HS-27A (cell line): Measurements from ENCODE around the gene MYL5.
"Not testable (repeated sequence)": the region's sequence is repeated elsewhere in the genome, so short reads cannot be mapped to it uniquely, and the experiment has no call there.

ENCODE experiments used
- DNase-seq: peaks from one replicate; pipeline ENCODE4 v3.0.0-alpha.2; 2012; ENCODE audit warnings: low read depth, missing footprints

Gene MYL5

DNA sequence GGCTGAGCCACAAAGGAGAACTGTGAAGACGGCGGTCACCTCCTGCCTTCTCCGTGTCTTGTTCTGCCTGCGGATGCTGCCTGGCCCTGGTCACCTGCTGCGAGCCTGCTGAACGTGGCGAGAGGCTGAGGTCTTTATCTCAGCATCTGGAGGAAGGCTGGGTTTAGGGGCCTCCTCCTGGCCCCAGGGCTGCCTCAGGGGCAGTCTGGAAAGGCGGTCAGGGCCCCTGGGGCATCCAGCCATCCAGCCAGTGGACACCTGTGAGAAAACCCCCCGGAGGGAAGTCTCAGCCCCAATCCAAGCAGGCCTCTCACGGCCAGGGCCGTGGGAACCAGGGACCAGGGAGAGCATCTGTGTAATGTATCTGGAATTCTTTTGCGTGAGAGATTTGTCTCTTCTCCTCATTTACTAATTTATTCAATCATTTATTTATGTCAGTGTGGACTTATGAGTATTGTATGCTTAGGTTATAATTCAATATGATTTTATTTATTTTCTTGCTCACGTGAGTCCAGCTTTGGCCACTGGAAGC is 37.6 kb upstream of the MYL5 start:
- no peak for DNase-seq

GRCh38 chr4:637536-638280 is 36.6 kb upstream of the MYL5 start:
- no peak for DNase-seq

DNA sequence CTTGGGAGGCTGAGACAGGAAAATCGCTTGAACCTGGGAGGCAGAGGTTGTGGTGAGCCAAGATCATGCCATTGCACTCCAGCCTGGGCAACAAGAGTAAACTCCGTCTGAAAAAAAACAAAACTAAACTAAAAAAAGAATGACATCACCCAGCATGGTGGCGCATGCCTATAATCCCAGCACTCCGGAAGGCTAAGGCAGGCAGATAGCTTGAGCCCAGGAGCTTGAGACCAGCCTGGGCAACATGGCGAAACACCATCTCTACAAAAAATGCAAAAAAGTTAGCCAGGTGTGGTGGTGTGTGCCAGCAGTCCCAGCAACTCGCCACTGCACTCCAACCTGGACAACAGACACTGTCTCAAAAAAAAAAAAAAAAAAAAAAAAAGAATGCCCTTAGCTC is 32.0 kb upstream of the MYL5 start:
- not testable (repeated sequence) for DNase-seq

GRCh38 chr4:646460-646859 is 27.9 kb upstream of the MYL5 start:
- DNase-seq = no peak

DNA sequence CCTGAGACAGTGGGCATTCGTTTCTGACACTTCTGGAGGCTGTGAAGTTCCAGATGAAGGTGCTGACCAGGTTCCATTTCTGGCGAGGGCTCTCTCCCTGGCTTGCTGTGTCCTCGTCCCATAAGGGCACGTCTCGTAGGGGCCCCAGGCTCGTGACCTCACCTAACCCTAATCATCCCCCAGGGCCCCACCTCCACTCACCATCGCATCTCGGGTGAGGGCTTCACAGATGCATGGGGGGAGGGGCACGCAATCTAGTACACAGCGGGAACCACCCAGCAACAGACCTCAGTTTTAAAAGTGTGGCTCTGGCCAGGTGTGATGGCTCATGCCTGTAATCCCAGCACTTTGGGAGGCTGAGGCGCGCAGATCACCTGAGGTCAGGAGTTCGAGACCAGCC is 26.9 kb upstream of the MYL5 start:
- no peak for DNase-seq

DNA sequence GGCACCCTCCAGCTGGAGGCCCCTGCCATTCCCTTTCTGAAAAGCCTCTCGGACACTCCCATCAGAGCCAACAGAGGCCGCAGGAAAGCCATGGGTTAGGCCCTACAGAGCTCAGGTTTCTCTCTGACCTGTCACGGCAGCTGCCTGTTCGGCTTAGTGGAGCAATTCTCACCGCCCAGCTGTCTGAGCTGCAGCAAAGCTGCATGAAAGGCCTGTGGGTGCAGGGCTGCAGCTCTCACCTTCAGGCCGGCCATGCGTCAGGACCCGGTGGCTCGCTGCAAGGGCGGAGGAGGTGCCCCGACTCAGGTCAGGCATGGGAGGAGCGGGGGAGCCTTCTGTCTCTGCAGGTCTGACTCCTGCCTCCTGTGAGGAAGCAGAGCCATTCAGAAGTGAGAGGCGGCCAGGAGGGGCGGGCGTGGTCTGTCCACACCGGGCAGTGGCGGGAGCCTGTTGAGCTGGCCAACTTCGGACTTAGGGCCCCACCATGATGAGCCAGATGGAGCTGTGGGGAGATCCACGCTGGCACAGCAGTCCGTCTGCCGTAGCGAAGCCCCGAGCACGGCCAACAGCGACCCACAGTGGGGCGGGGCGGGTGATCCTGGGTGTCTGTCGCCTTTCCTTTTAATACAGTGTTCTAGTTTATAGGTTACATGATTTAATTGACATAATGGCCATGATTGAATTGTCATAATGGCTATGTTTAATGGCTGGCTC is 25.6 kb upstream of the MYL5 start:
- DNase-seq = no peak

DNA sequence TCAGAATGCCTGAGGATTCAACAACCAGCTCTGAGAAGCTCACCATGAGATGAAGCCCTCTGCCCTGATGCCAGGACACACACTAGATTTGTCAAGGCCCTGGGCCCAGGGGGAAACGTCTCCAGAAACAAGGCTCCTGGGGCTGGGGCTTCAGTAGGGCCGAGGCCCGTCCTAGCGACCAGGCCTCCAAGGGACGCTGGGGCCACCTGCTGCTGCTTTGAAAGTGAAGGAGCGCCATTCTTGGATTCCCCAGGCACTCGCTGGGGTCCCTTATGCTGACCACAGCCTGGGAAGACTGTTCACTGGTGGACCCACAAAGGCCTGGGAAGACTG is 25.1 kb upstream of the MYL5 start:
- DNase-seq = no peak

DNA sequence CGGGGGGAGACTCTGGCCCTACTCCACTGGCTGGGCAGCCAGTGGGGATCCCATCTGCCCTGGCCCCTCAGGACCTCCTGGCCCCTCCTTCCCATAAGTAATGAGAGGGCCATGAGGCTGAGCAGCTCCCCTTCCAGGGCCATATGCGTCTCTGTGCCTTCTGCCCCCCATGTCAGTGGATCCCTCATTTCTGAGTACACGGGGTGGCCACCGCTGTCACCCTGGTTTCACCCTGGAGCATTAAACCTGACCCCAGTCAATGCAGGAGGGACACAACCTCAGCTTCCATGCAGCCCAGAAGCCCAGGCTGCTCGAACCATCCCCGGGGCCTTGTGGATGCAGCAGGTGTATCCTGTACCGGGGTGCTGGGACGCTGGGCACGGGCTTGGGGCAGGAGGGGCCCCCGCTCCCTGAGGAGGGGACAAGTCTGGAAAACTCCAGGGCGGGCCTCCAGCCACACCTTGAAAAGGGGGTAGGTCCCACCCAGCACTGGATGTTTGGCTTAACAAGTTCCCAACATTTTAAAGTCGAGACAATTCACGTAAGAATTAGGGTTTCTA is 24.5 kb upstream of the MYL5 start:
- no peak for DNase-seq

- no peak for DNase-seq
Observed at GRCh38 chr4:650461-650860, 23.9 kb upstream of the MYL5 start.

DNA sequence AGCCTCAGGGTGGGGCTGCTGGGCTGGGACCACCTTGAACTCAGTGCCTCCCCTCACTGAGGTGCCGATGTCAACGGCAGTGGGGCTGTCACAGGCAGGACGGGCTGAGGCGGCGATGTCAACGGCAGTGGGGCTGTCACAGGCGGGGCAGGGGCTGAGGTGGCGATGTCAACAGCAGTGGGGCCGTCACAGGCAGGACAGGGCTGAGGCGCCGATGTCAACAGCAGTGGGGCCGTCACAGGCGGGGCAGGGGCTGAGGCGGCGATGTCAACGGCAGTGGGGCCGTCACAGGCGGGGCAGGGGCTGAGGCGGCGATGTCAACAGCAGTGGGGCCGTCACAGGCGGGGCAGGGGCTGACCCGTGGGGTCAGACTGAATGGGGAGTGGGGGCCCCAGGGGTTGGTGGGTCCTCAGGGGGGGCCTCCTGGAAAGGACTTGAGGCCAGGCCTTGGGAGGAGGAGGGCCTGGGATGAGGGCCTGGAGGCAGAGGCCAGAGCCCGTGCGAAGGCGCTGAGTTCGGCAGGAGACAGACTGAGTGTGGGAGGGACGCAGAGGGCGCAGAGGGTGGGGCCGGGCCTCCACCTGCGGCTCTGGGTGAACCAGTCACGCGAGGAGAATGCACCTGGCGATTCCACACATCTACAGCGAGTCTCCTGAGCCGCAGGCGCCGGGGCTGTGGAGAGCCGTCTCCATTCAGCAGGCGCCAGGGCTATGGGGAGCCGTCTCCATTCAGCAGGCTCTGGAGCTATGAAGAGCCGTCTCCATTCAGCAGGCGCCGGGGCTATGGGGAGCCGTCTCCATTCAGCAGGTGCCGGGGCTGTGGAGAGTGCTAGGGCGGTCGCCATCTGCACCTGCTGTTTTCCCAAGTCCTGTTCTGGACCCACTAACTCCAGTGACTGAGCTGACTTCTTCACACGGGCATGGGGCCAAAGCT is 23.1 kb upstream of the MYL5 start:
- no peak for DNase-seq

DNA sequence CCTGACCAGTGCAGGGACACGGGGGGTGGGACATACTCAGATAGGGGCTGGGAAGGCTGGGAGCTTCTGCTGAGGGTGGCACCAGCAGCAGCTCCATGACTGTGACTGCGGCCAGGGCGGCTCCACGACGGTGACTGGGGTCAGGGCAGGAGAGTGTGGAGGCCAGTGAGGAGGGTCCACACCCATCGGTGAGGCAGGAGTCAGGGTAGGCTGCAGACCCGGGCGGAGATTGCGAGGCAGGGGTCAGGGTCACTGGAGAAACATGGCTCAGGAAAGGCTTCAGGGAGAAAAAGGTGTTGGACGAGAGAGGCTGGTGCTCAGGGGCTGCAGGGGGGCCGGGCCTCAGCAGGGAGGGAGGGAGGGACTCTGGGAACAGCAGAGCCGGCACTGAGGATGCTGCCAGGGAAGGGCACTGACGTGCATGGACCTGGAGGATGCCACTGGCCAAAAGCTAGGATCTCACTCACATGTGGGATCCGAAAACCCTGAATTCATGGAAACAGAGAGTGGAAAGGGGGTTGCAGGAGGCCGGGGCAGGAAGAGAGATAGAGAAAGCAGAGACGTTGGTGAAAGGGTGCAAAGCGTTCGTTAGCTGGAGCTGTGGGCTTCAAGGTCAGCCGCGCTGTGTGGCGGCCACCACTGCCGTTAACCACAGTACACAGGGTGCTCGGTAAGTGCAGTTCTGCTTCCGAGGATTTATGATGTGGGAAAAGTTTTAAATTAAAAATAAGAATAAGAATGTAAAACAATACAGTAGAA is 22.3 kb upstream of the MYL5 start:
- DNase-seq = no peak

GRCh38 chr4:653080-653821 is 21.1 kb upstream of the MYL5 start:
- no peak for DNase-seq

DNA sequence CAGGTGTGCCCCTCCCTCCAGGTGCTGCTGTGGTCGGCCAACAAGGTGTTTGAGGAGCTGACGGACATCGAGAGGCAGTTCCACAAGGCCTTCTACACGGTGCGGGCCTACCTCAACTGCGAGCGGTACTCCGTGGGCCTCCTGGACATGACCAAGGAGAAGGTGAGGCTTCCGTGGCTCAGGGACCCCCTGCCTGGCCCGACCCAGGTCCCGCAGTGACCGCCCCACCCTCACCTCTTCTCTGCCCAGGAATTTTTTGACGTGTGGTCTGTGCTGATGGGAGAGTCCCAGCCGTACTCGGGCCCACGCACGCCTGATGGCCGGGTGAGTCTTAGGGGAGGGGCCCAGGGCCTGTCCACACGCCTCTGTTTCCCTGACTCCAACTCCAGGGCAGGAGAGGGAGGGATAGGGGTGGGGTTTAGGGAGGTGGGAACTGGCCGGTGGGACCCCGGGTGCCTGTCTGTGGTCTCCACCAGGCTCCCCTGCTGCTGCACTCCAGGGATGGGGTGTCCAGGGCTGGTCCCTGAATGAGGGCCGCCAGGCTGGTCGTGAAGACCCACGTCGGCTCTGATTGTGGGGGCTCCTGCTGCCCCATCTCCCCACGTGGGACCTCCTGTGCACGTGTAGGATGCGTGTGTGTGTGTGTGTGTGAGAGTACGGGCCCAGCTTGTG is 20.4 kb upstream of the MYL5 start:
- no peak for DNase-seq

DNA sequence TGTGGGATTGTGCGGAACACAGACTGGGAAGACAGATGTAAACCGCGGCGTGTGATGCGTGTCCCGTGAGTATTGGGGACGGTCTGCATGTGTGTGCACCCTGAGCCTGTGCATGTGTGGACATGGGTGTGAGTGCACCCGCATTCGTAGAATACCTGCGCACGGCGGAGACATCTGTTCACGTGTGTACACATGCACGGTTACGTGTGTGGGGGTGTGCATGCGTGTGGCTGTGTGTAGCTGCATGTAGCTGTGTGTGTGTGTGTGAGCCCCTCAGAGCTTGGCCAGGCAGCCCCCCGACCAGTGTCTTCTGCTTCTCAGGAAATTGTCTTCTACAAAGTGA is 19.9 kb upstream of the MYL5 start:
- no peak for DNase-seq

- DNase-seq = no peak
Observed at GRCh38 chr4:654871-655463, 19.4 kb upstream of the MYL5 start.

DNA sequence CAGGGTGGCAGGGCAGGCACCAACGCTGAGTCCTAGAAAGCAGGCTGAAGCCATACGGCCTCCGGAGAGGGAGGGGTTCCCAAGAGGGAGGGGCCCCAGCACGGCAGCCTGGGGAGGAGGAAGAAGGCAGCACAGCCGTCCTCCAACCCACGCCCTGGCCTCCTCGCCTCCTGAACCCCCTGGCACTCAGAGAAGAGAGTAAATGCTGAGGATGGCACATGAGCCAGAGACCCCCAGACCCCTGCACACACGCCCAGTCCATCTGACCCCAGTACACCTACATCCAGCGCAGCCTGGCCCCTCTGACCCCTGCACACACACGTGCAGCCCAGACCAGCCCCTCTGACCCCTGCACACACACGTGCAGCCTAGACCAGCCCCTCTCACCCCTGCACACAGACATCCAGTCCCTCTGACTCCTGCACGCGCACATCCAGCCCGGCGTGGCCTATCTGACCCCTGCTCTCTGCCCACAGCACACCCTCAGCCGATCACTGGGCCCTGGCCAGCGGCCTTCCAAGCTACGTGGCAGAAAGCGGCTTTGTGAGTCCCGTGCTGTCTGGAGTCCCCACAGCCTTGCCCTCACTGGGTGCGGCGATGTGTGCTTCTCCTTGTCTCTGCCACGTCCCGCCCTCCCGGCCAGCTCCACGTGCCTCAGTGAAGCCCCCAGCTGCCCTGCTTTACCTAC is 18.7 kb upstream of the MYL5 start:
- no peak for DNase-seq

DNA sequence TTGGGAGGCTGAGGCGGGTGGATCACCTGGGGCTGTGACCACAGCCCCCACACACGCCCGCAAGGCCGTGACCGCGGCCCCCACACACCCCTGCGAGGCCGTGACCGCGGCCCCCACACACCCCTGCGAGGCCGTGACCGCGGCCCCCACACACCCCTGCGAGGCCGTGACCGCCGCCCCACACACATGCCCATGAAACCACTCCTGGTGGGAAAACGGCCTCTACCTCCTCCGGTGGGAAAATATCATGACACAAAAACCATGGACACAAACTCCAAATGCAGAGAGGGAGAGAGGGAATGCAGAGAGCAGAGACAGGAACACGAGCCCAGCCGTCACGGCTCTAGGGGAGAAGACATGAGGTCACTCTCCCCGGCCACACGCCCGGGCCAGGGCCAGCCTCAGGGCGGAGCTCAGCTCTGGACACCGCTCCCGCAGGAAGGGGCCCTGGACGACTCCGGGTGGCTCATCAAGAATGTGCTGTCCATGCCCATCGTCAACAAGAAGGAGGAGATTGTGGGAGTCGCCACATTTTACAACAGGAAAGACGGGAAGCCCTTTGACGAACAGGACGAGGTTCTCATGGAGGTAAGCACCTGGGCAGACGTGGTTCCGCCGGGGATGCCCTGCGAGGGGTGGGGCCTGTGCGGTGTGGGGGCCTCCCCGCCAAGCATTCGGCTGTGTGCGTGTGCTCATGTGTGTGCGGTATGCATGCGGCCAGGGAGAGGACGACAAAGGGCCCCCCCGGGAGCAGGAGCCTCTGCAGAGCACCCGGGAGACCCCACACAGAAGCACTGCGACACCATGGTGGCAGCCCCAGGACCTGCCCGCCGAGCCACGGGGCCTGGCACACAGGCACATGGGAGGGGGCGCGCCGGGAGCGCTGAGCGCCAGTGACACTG is 17.7 kb upstream of the MYL5 start:
- no peak for DNase-seq

DNA sequence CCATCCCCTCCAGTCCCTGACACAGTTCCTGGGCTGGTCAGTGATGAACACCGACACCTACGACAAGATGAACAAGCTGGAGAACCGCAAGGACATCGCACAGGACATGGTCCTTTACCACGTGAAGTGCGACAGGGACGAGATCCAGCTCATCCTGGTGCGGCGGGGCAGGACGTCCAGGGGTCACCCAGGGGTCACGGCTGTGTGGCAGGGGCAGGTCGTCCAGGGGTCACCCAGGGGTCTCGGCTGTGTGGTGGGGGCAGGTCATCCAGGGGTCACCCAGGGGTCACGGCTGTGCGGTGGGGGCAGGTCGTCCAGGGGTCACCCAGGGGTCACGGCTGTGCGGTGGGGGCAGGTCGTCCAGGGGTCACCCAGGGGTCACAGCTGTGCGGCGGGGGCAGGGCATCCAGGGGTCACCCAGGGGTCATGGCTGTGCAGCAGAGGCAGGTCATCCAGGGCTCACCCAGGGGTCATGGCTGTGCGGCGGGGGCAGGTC is 17.0 kb upstream of the MYL5 start:
- no peak for DNase-seq
